Hepatocyte (in vitro differentiated cells): Measurements from ENCODE around the gene PIEZO1. TPM values are rescaled to one million over a fixed set of nuclear protein-coding genes. Genes with fewer than 3 reads are reported as not detected.
A peak's percentile ranks its signal among the peaks of the same experiment; 100 is the strongest.

ENCODE experiments used
- DNase-seq: peaks from one replicate; pipeline ENCODE4 v3.0.0-alpha.2; 2016; ENCODE audit warnings: low spot score
- H2AFZ ChIP-seq: fragments of 200-600 bp; sonication (generic); 2 replicates; pipeline ENCODE4 v1.6.0; 2016; ENCODE audit warnings: antibody characterized with exemption, mild to moderate bottlenecking
- H3K27ac ChIP-seq: fragments of 200-600 bp; sonication (generic); 2 replicates; pipeline ENCODE4 v1.5.1; 2016; ENCODE audit warnings: mild to moderate bottlenecking
- H3K27me3 ChIP-seq: fragments of 200-600 bp; sonication (generic); 2 replicates; pipeline ENCODE4 v1.6.1; 2016
- H3K36me3 ChIP-seq: fragments of 200-600 bp; sonication (generic); replicated peaks from 2 replicates; pipeline ENCODE4 v1.5.1; 2016; ENCODE audit warnings: low read depth; ENCODE audit not compliant: insufficient read depth
- H3K4me1 ChIP-seq: fragments of 200-600 bp; sonication (generic); 2 replicates; pipeline ENCODE4 v1.5.1; 2016; ENCODE audit warnings: mild to moderate bottlenecking, moderate library complexity; ENCODE audit not compliant: insufficient read depth
- H3K4me2 ChIP-seq: fragments of 200-600 bp; sonication (generic); 2 replicates; pipeline ENCODE4 v1.6.0; 2016
- H3K4me3 ChIP-seq: fragments of 200-600 bp; sonication (generic); 2 replicates; pipeline ENCODE4 v1.5.1; 2016; ENCODE audit warnings: mild to moderate bottlenecking
- H3K79me2 ChIP-seq: fragments of 200-600 bp; sonication (generic); 2 replicates; pipeline ENCODE4 v1.6.0; 2017; ENCODE audit warnings: mild to moderate bottlenecking
- H3K9me2 ChIP-seq: fragments of 200-600 bp; sonication (generic); replicated peaks from 2 replicates; pipeline ENCODE4 v1.6.0; 2017; ENCODE audit warnings: mild to moderate bottlenecking; ENCODE audit not compliant: insufficient read depth
- H3K9me3 ChIP-seq: fragments of 200-600 bp; sonication (generic); 2 replicates; pipeline ENCODE4 v1.5.1; 2016; ENCODE audit warnings: low read depth, mild to moderate bottlenecking
- H4K20me1 ChIP-seq: fragments of 200-600 bp; sonication (generic); 2 replicates; pipeline ENCODE4 v1.6.0; 2016; ENCODE audit warnings: mild to moderate bottlenecking; ENCODE audit not compliant: insufficient read depth, poor library complexity, severe bottlenecking
- CTCF ChIP-seq: fragments of 200-600 bp; sonication (generic); IDR thresholded peaks from 2 replicates; pipeline ENCODE4 v1.5.1; 2016; ENCODE audit warnings: antibody characterized with exemption, mild to moderate bottlenecking; ENCODE audit not compliant: poor library complexity
- EZH2 ChIP-seq: fragments of 200-600 bp; sonication (generic); IDR thresholded peaks from 2 replicates; pipeline ENCODE4 v1.6.1; 2016; ENCODE audit warnings: antibody characterized with exemption, mild to moderate bottlenecking, borderline replicate concordance
- EZH2phosphoT487 ChIP-seq: fragments of 200-600 bp; sonication (generic); IDR thresholded peaks from one replicate; pipeline ENCODE4 v1.6.1; 2018; ENCODE audit warnings: antibody characterized with exemption, mild to moderate bottlenecking, low read depth, moderate library complexity; ENCODE audit not compliant: unreplicated experiment, severe bottlenecking
- WGBS: methylation state at CpG from one replicate; pipeline ENCODE4 v1.1.6; 2016; ENCODE audit warnings: low lambda C conversion rate; ENCODE audit errors: missing lambda C conversion rate; 5-methylcytosine and 5-hydroxymethylcytosine counted together
- polyA plus RNA-seq: library from polyadenylated mRNA; unstranded; fragments of >200 nt; fragmentation: Nextera tagmentation; extraction: Ambion mirVana; gene quantifications from 2 replicates; pipeline ENCODE4 v1.2.1, GENCODE V29; 2016
- total RNA-seq: library from RNA; depleted of rRNA; stranded (reverse); fragments of >200 nt; gene quantifications from 2 replicates; pipeline ENCODE4 v1.2.3, GENCODE V29; 2014

Gene PIEZO1
- total and polyA plus RNA-seq, 2 experiments from 2014 or later: 70.6 to 77.0 TPM

DNA sequence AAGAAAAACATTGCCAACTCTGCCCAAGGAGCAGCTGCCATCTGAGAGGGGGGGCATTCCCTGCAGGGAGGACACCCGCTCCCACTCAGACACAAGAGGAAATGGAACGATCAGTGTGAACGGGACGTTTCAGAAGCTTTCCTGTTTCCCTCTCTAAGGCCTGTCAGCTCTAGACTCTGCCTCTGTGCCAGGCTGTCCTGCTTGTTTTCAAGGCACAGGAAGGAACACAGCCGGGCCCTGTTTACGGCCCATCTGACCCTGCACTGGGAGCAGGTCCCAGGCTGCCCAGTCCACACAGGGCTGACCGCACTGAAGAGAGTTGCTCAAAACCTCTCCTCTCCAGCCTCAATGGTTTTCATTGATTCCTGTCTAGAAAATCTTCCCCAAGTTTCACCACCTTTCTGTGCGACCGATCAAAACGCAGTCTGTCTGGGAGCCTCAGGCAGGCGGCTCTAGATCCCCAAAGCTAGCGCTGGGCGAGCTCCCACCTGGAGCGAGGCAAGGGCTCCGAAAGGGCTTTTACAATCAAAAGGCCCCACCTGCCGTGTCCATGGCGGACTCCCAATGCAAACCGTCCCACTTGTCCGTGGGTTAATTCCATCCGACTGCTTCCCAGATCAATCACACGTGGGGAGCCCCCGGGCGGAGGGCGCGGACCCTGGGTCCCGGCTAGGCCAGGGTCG is 1.5 kb downstream of the PIEZO1 start:
- peaks cover 57% of the 10 kb centered on the region for H3K79me2 ChIP-seq
- no peaks in the 10 kb centered on the region for H3K27me3 ChIP-seq
- H3K9me3 ChIP-seq: no peaks in the 10 kb centered on the region
- peaks cover 45% of the 10 kb centered on the region for H3K4me1 ChIP-seq
- H3K27ac ChIP-seq: peak overlapping the region; percentile 73
- peak overlapping the region; percentile 87 for H3K4me2 ChIP-seq
- no peak for DNase-seq
- WGBS: 77% methylated on average over 22 of the region's 27 CpGs
- peak overlapping the region; percentile 93 for H3K4me3 ChIP-seq
- H3K9me2 ChIP-seq: no peaks in the 10 kb centered on the region
- H3K36me3 ChIP-seq: no peaks in the 10 kb centered on the region
- H4K20me1 ChIP-seq: peaks cover 15% of the 10 kb centered on the region
- TF ChIP-seq CTCF (no peak), EZH2phosphoT487 (no peak), EZH2 (no peak)
- no peak overlapping the region for H2AFZ ChIP-seq

DNA sequence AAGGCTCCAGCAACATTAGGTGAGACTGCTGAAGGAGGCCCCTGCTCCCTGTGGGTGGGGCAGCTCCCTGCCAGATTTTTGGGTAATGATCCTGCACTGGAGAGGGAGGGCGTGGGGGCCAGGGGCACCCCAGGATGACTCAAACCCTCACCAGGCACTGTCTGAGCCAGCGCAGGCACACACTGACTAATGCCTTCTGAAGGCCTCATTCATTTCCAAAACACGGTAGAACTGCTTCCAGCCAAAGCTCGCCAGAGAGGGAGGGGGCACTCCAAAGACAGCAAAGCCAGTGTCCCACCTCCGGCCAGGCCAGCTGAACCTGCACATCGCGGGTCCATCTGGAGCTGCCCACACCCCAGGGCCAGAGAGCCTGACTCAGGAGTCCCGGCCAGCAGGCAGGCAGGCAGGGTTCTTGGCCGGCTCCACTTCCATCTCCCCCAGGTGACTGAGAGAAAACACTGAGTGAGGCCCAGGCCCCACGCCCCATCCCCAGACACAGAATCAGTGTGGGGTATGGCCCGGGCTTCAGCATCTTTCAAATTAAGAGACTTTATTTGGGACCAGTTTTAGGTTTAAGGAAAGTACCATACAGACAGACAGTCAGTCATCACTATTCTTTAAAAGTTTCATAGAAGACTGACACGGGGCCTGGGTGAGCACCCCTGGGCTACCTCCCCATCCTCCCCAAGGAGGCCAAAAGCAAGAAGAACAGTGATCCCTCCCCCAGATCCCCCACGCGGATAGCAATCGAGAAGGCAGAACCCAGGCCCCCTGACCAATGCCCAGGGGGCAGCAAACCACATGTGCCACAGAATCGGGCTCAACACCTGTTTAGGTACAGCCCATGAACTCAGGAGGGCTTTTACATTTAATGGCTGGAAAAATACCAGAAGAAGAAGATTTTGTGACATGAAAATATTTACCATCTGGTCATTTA is 2.3 kb downstream of the PIEZO1 start:
- H3K4me1 ChIP-seq: peaks cover 45% of the 10 kb centered on the region
- H3K9me2 ChIP-seq: no peaks in the 10 kb centered on the region
- H3K79me2 ChIP-seq: peaks cover 65% of the 10 kb centered on the region
- peaks cover 15% of the 10 kb centered on the region for H4K20me1 ChIP-seq
- H3K36me3 ChIP-seq: no peaks in the 10 kb centered on the region
- no peaks in the 10 kb centered on the region for H3K27me3 ChIP-seq
- 88% methylated on average over 16 of the region's 16 CpGs for WGBS
- H3K4me2 ChIP-seq: peak overlapping the region; percentile 87
- no peak overlapping the region for H3K4me3 ChIP-seq
- no peak for DNase-seq
- H3K27ac ChIP-seq: peak overlapping the region; percentile 73
- no peak for TF ChIP-seq CTCF
- no peak for TF ChIP-seq EZH2phosphoT487
- no peak for TF ChIP-seq EZH2
- no peaks in the 10 kb centered on the region for H3K9me3 ChIP-seq
- H2AFZ ChIP-seq: no peak overlapping the region

DNA sequence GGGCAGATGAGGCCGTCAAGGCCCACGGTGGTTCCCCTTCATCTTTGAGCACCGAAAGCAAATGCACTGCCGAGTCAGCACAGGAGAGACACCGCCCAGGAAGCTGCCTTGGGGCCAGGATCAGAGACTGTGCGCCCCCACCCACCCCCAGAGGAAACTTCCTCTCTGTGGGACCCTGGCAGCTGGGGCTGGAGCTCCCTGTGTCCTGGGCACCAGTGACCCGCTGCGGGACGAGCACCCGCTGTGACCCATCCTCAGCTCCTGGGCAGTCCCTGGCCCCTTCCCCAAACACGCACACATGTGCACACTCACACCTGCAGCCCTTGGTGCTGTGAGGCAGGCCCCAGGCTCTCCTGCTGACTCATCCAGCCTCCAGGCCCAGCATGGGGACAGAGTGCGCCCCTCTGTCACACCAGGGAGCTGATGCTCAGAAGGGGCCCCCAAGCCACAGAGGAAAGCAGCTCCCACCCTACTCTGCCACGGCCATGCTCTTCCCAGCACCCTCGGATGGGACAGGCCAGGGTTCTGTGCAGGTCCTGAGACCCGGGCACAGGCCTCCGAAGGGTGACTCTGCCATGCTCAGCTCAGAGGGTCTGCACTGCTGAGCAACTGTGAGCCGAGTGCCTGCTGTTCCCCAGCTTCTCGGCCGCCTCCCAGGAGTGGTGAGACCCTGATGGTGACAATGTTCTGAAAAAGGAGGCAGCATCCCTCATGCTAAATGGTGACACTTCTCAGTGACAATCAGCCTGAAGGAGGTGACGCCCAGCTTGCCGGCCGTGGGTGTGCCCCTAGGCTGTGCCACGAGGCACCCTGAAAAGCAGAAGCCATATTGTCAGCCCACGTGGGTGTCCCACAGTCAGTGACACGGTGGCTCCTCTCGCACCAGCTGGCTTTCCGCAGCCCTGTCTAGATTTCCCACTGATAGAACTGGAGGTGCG is 3.6 kb downstream of the PIEZO1 start:
- TF ChIP-seq EZH2phosphoT487: no peak
- TF ChIP-seq EZH2: no peak
- TF ChIP-seq CTCF: no peak
- Histone ChIP-seq H3K79me2 (peaks cover 72% of the 10 kb centered on the region), H3K9me2 (no peaks in the 10 kb centered on the region), H3K36me3 (no peaks in the 10 kb centered on the region), H3K27ac (no peak overlapping the region), H3K4me1 (peaks cover 45% of the 10 kb centered on the region), H3K27me3 (no peaks in the 10 kb centered on the region), H4K20me1 (peaks cover 15% of the 10 kb centered on the region), H3K4me2 (peak overlapping the region; percentile 29), H2AFZ (no peak overlapping the region), H3K4me3 (no peak overlapping the region), H3K9me3 (no peaks in the 10 kb centered on the region)
- 89% methylated on average over 28 of the region's 28 CpGs for WGBS
- no peak for DNase-seq
